HepG2 (cell line): Measurements from ENCODE around the gene SUCLG2. TPM values are rescaled to one million over a fixed set of nuclear protein-coding genes. Genes with fewer than 3 reads are reported as not detected.

Experiments used
- E2F2 ChIP-seq: sonication (generic); formaldehyde crosslinking; IDR thresholded peaks from 2 replicates; pipeline ENCODE4 v1.4.0; 2020; ENCODE audit warnings: missing genetic modification reagents, borderline replicate concordance
- GABPB1 ChIP-seq: IDR thresholded peaks from 2 replicates; pipeline ENCODE4 v1.6.1; 2016; ENCODE audit warnings: mild to moderate bottlenecking, missing genetic modification reagents, moderate library complexity, missing compliant biosample characterization
- GFI1 ChIP-seq: sonication (generic); formaldehyde crosslinking; IDR thresholded peaks from 2 replicates; pipeline ENCODE4 v1.5.0; 2020; ENCODE audit warnings: missing genetic modification reagents, mild to moderate bottlenecking, borderline replicate concordance
- HNRNPH1 ChIP-seq: fragments of 200-400 bp; formaldehyde crosslinking; optimal IDR thresholded peaks from 2 replicates; pipeline ENCODE3; 2017; ENCODE audit warnings: mild to moderate bottlenecking, low read depth, low read length
- HOXA7 ChIP-seq: sonication (generic); formaldehyde crosslinking; IDR thresholded peaks from 2 replicates; pipeline ENCODE4 v1.8.1; 2022; ENCODE audit warnings: mild to moderate bottlenecking, missing genetic modification reagents, moderate library complexity
- KDM1A ChIP-seq: IDR thresholded peaks from 2 replicates; pipeline ENCODE4 v1.6.1; 2016; ENCODE audit warnings: missing compliant biosample characterization
- KDM3A ChIP-seq: IDR thresholded peaks from 2 replicates; pipeline ENCODE4 v1.6.1; 2018; ENCODE audit warnings: low read depth, missing compliant biosample characterization
- MAFF ChIP-seq: IDR thresholded peaks from 2 replicates; pipeline ENCODE4 v1.6.1; 2011; ENCODE audit warnings: low read depth, low read length, improper control_type of control experiment
- MXD1 ChIP-seq: sonication (generic); formaldehyde crosslinking; IDR thresholded peaks from 2 replicates; pipeline ENCODE4 v1.4.0; 2020; ENCODE audit warnings: mild to moderate bottlenecking, missing genetic modification reagents
- NFYB ChIP-seq: sonication (generic); formaldehyde crosslinking; IDR thresholded peaks from 2 replicates; pipeline ENCODE4 v1.4.0; 2020; ENCODE audit warnings: missing genetic modification reagents
- ONECUT2 ChIP-seq: sonication (generic); formaldehyde crosslinking; IDR thresholded peaks from 2 replicates; pipeline ENCODE4 v1.4.0; 2020; ENCODE audit warnings: missing genetic modification reagents
- SALL2 ChIP-seq: sonication (generic); formaldehyde crosslinking; IDR thresholded peaks from 2 replicates; pipeline ENCODE4 v1.8.1; 2023; ENCODE audit warnings: mild to moderate bottlenecking, missing genetic modification reagents, inconsistent platforms
- TFAP4 ChIP-seq: sonication (generic); IDR thresholded peaks from 2 replicates; pipeline ENCODE4 v1.6.1; 2016; ENCODE audit warnings: low read depth, borderline replicate concordance
- TRIM22 ChIP-seq: fragments of 450-650 bp; IDR thresholded peaks from 2 replicates; pipeline ENCODE4 v1.6.1; 2017
- U2AF1 ChIP-seq: fragments of 200-400 bp; formaldehyde crosslinking; optimal IDR thresholded peaks from 2 replicates; pipeline ENCODE3; 2017; ENCODE audit warnings: mild to moderate bottlenecking, low read depth, low read length
- ZNF24 ChIP-seq: fragments of 450-650 bp; IDR thresholded peaks from 2 replicates; pipeline ENCODE4 v1.6.1; 2017; ENCODE audit warnings: antibody characterized with exemption, mild to moderate bottlenecking
- ZNF274 ChIP-seq: sonication (generic); formaldehyde crosslinking; IDR thresholded peaks from 2 replicates; pipeline ENCODE4 v1.5.1; 2020; ENCODE audit warnings: mild to moderate bottlenecking, missing genetic modification reagents
- ZNF460 ChIP-seq: sonication (generic); formaldehyde crosslinking; IDR thresholded peaks from 2 replicates; pipeline ENCODE4 v1.5.1; 2020; ENCODE audit warnings: missing genetic modification reagents, mild to moderate bottlenecking, borderline replicate concordance
- ZNF564 ChIP-seq: sonication (generic); formaldehyde crosslinking; IDR thresholded peaks from 2 replicates; pipeline ENCODE4 v1.8.1; 2023; ENCODE audit warnings: mild to moderate bottlenecking, missing genetic modification reagents
- ZNF574 ChIP-seq: sonication (generic); formaldehyde crosslinking; IDR thresholded peaks from 2 replicates; pipeline ENCODE4 v1.4.0; 2020; ENCODE audit warnings: missing genetic modification reagents
- ZNF780A ChIP-seq: sonication (generic); formaldehyde crosslinking; IDR thresholded peaks from 2 replicates; pipeline ENCODE4 v1.8.0; 2022; ENCODE audit warnings: mild to moderate bottlenecking, missing genetic modification reagents, moderate library complexity
- ZNF788 ChIP-seq: sonication (generic); formaldehyde crosslinking; IDR thresholded peaks from 2 replicates; pipeline ENCODE4 v1.5.0; 2020; ENCODE audit warnings: mild to moderate bottlenecking, missing genetic modification reagents, borderline replicate concordance
- ZNF790 ChIP-seq: sonication (generic); formaldehyde crosslinking; IDR thresholded peaks from 2 replicates; pipeline ENCODE4 v1.8.0; 2022; ENCODE audit warnings: missing genetic modification reagents, mild to moderate bottlenecking, borderline replicate concordance
- ZUFSP ChIP-seq: sonication (generic); formaldehyde crosslinking; IDR thresholded peaks from 2 replicates; pipeline ENCODE4 v1.9.0; 2021; ENCODE audit warnings: missing genetic modification reagents, mild to moderate bottlenecking, borderline replicate concordance
- polyA plus RNA-seq, 8 experiments: library from polyadenylated mRNA; depleted of rRNA in 3 of 8; stranded (reverse) in 7 of 8; unstranded in 1 of 8; fragments of >200 nt; fragmentation: Illumina TruSeq in 4 of 8; extraction: Trizol in 4 of 8; gene quantifications; 2 replicates each; pipeline versions ENCODE4 v1.2.1 to v1.2.3, GENCODE V29; 2011 to 2016; ENCODE audit warnings: low read depth in 4 of 8, missing spikeins in 1 of 8, mixed read lengths in 1 of 8; ENCODE audit not compliant: insufficient read depth in 1 of 8
- total RNA-seq, 5 experiments: library from RNA; depleted of rRNA; stranded (reverse); fragments of >200 nt; fragmentation: Illumina TruSeq; extraction: Trizol; gene quantifications; 2 replicates each; pipeline ENCODE4 v1.2.3, GENCODE V29; 2016; ENCODE audit warnings: low read depth in 1 of 5

Gene SUCLG2
- total and polyA plus RNA-seq, 2 of the 13 experiments (the other 11 are each of a cell fraction or from before 2014, with no cell fraction given), result 21.4 to 64.9 TPM

- peak; percentile 79 for TF ChIP-seq ZNF780A (CRISPR knock-in tag)
- peak; percentile 41; the same call in 1 of the 2 replicates for TF ChIP-seq GFI1
- peak; percentile 85 for TF ChIP-seq MAFF
- peak; percentile 40; the same call in 1 of the 2 replicates for TF ChIP-seq ZNF788
- TF ChIP-seq U2AF1, result no peak
- TF ChIP-seq ZUFSP (CRISPR knock-in tag), result no peak
- TF ChIP-seq ONECUT2 (CRISPR knock-in tag), result no peak
- no peak for TF ChIP-seq ZNF274 (CRISPR knock-in tag)
- TF ChIP-seq TRIM22, result no peak
- TF ChIP-seq ZNF460 (CRISPR knock-in tag), result no peak
- no peak for TF ChIP-seq HNRNPH1
- TF ChIP-seq HOXA7 (CRISPR knock-in tag), result no peak
- TF ChIP-seq GABPB1, result no peak
- no peak for TF ChIP-seq E2F2
- TF ChIP-seq ZNF24, result no peak
- TF ChIP-seq NFYB (CRISPR knock-in tag), result no peak
- no peak for TF ChIP-seq ZNF564 (CRISPR knock-in tag)
- no peak for TF ChIP-seq ZNF790
- no peak for TF ChIP-seq SALL2 (CRISPR knock-in tag)
- TF ChIP-seq ZNF574 (CRISPR knock-in tag), result no peak; the same call in 1 of the 2 replicates
- TF ChIP-seq KDM3A (CRISPR knock-in tag), result no peak
- no peak for TF ChIP-seq MXD1 (CRISPR knock-in tag)
- TF ChIP-seq TFAP4, result peak; percentile 57; the same call in 1 of the 2 replicates
- TF ChIP-seq KDM1A (CRISPR knock-in tag), result peak; percentile 91
Measured at GRCh38 chr3:67647390-67647878, 7.0 kb downstream of the SUCLG2 start (continued).
